H1 (cell line): ENCODE data around the gene IL1RL1. TPM values are rescaled to one million over a fixed set of nuclear protein-coding genes. Genes with fewer than 3 reads are reported as not detected.

Experiments
- CTCF ChIA-PET: fragments of 300-600 bp; sonication (Branson Sonifier 250); formaldehyde crosslinking; loops from one replicate; lab custom pipeline; 2021; ENCODE audit not compliant: partially characterized antibody; lab: Charles Lee
- POLR2A ChIA-PET: fragments of 300-600 bp; sonication (Branson Sonifier 250); formaldehyde crosslinking; loops from one replicate; lab custom pipeline; 2021; ENCODE audit warnings: inconsistent platforms; ENCODE audit not compliant: partially characterized antibody; lab: Charles Lee
- DNase-seq, 2 experiments: peaks; one replicate each; pipeline versions ENCODE4 v3.0.0 to v3.0.0-alpha.2; 2010 to 2022; ENCODE audit warnings: low spot score in 2 of 2, low read depth in 1 of 2, mixed read lengths in 1 of 2
- FAIRE-seq: peaks from 2 replicates; lab custom pipeline; 2011; peaks lifted over from hg19 to GRCh38; lab: Jason Lieb, UNC
- H2AFZ ChIP-seq: 2 replicates; pipeline ENCODE4 v1.8.1; 2012; ENCODE audit warnings: low read length, inconsistent platforms
- H2AK5ac ChIP-seq: 2 replicates; pipeline ENCODE4 v1.6.1; 2013; ENCODE audit warnings: low read depth, low read length
- H2BK120ac ChIP-seq: replicated peaks from 2 replicates; pipeline ENCODE3; 2013; ENCODE audit warnings: low read depth, low read length, inconsistent platforms
- H2BK12ac ChIP-seq: 2 replicates; pipeline ENCODE4 v1.6.1; 2013; ENCODE audit warnings: low read depth, low read length
- H2BK15ac ChIP-seq: 2 replicates; pipeline ENCODE4 v1.6.1; 2013; ENCODE audit warnings: low read length
- H2BK20ac ChIP-seq: 2 replicates; pipeline ENCODE4 v1.6.1; 2013; ENCODE audit warnings: low read length
- H2BK5ac ChIP-seq: 2 replicates; pipeline ENCODE4 v1.6.1; 2013; ENCODE audit warnings: low read depth, low read length
- H3K14ac ChIP-seq: 2 replicates; pipeline ENCODE4 v1.6.1; 2013; ENCODE audit warnings: inconsistent platforms; ENCODE audit not compliant: insufficient read length
- H3K18ac ChIP-seq: 2 replicates; pipeline ENCODE4 v1.6.1; 2013; ENCODE audit warnings: low read length; ENCODE audit errors: extremely low read depth
- H3K23ac ChIP-seq: 2 replicates; pipeline ENCODE4 v1.6.1; 2013; ENCODE audit warnings: inconsistent platforms; ENCODE audit not compliant: insufficient read length
- H3K23me2 ChIP-seq: 2 replicates; pipeline ENCODE4 v1.6.1; 2013; ENCODE audit warnings: low read depth, low read length
- H3K27ac ChIP-seq: 2 replicates; pipeline ENCODE4 v1.6.1; 2011; ENCODE audit warnings: low read depth, low read length, inconsistent platforms
- H3K27me3 ChIP-seq, 4 experiments: replicated peaks in 1 of 4; 1 replicate in 1 of 4; 2 replicates in 3 of 4; pipeline versions ENCODE4 v1.6.1 to v1.8.1; 2011 to 2013; ENCODE audit warnings: low read length in 3 of 4, mild to moderate bottlenecking in 3 of 4, inconsistent platforms in 2 of 4, mixed read lengths in 2 of 4, moderate library complexity in 1 of 4; ENCODE audit not compliant: control insufficient read depth in 3 of 4, insufficient read depth in 3 of 4; ENCODE audit errors: extremely low read depth in 1 of 4
- H3K36me3 ChIP-seq, 4 experiments: 2 replicates each; pipeline versions ENCODE4 v1.6.1 to v1.8.1; 2011 to 2013; ENCODE audit warnings: mild to moderate bottlenecking in 4 of 4, low read length in 3 of 4, moderate library complexity in 2 of 4, control low read depth in 1 of 4, inconsistent platforms in 1 of 4; ENCODE audit not compliant: insufficient read depth in 4 of 4, control insufficient read depth in 2 of 4
- H3K4ac ChIP-seq: replicated peaks from 2 replicates; pipeline ENCODE3; 2013; ENCODE audit warnings: low read length, low read depth, mixed read lengths, inconsistent platforms; ENCODE audit not compliant: insufficient read length
- H3K4me1 ChIP-seq, 4 experiments: replicated peaks in 1 of 4; 1 replicate in 1 of 4; 2 replicates in 3 of 4; pipeline versions ENCODE4 v1.6.1 to v1.8.1; 2011 to 2013; ENCODE audit warnings: low read length in 3 of 4, inconsistent platforms in 2 of 4, mixed read lengths in 1 of 4; ENCODE audit not compliant: insufficient read depth in 4 of 4, control insufficient read depth in 3 of 4
- H3K4me2 ChIP-seq, 2 experiments: 2 replicates each; pipeline versions ENCODE4 v1.6.1 to v1.8.1; 2011 to 2013; ENCODE audit warnings: low read depth in 2 of 2, low read length in 2 of 2, control low read depth in 1 of 2, inconsistent platforms in 1 of 2, mild to moderate bottlenecking in 1 of 2; ENCODE audit not compliant: insufficient read depth in 1 of 2
- H3K4me3 ChIP-seq, 4 experiments: fragments of 200-600, 300-600 bp in 1 of 4; sonication (generic), shearing (Covaris generic), sonication (Bioruptor Twin) in 1 of 4; 2 replicates each; pipeline versions ENCODE4 v1.5.1 to v1.8.1; 2011 to 2016; ENCODE audit warnings: low read length in 4 of 4, low read depth in 3 of 4, control low read depth in 2 of 4, inconsistent platforms in 2 of 4, mild to moderate bottlenecking in 2 of 4, mixed read lengths in 1 of 4, moderate library complexity in 1 of 4; ENCODE audit not compliant: insufficient read depth in 2 of 4; ENCODE audit errors: extremely low read depth in 1 of 4
- H3K56ac ChIP-seq: replicated peaks from 2 replicates; pipeline ENCODE3; 2013; ENCODE audit warnings: low read depth, mild to moderate bottlenecking, mixed read lengths, low read length, inconsistent platforms; ENCODE audit not compliant: insufficient read length
- H3K79me1 ChIP-seq: 2 replicates; pipeline ENCODE4 v1.6.1; 2013; ENCODE audit warnings: low read depth, low read length, control low read depth
- H3K79me2 ChIP-seq, 2 experiments: 2 replicates each; pipeline versions ENCODE4 v1.6.1 to v1.8.1; 2012 to 2013; ENCODE audit warnings: low read length in 2 of 2, mild to moderate bottlenecking in 2 of 2, inconsistent platforms in 1 of 2; ENCODE audit not compliant: insufficient read depth in 2 of 2, control insufficient read depth in 1 of 2
- H3K9ac ChIP-seq, 4 experiments: replicated peaks in 1 of 4; 1 replicate in 1 of 4; 2 replicates in 3 of 4; pipeline versions ENCODE4 v1.6.1 to v1.8.1; 2011 to 2013; ENCODE audit warnings: low read depth in 3 of 4, low read length in 3 of 4, control low read depth in 2 of 4, mild to moderate bottlenecking in 2 of 4, moderate library complexity in 2 of 4, inconsistent platforms in 1 of 4; ENCODE audit errors: extremely low read depth in 1 of 4
- H3K9me3 ChIP-seq, 2 experiments: 2 replicates each; pipeline versions ENCODE4 v1.6.1 to v1.8.1; 2012 to 2013; ENCODE audit warnings: mild to moderate bottlenecking in 2 of 2, moderate library complexity in 2 of 2, control low read depth in 1 of 2, inconsistent platforms in 1 of 2, low read depth in 1 of 2, low read length in 1 of 2, mixed read lengths in 1 of 2; ENCODE audit not compliant: insufficient read depth in 2 of 2
- H4K20me1 ChIP-seq, 2 experiments: replicated peaks in 1 of 2; 2 replicates each; pipeline versions ENCODE3 to v1.8.1; 2011 to 2013; ENCODE audit warnings: inconsistent platforms in 2 of 2, low read length in 2 of 2, mild to moderate bottlenecking in 1 of 2; ENCODE audit not compliant: insufficient read depth in 2 of 2, control insufficient read depth in 1 of 2
- H4K5ac ChIP-seq: 2 replicates; pipeline ENCODE4 v1.6.1; 2013; ENCODE audit warnings: low read length, low read depth, mixed read lengths, inconsistent platforms; ENCODE audit not compliant: insufficient read length
- H4K8ac ChIP-seq: 2 replicates; pipeline ENCODE4 v1.8.0; 2013; ENCODE audit warnings: mild to moderate bottlenecking, moderate library complexity, low read length, inconsistent platforms; ENCODE audit not compliant: insufficient read depth; ENCODE audit errors: extremely low read depth
- H4K91ac ChIP-seq: replicated peaks from 2 replicates; pipeline ENCODE3; 2013; ENCODE audit warnings: low read length, mixed read lengths, inconsistent platforms; ENCODE audit not compliant: insufficient read length
- SP1 ChIP-seq: IDR thresholded peaks from 2 replicates; pipeline ENCODE4 v1.6.1; 2011; ENCODE audit warnings: low read depth, low read length
- WGBS, 2 experiments: shearing (Covaris generic) in 1 of 2; methylation state at CpG; one replicate each; pipeline versions ENCODE4 v1.1.6 to v1.1.7; 2013 to 2015; ENCODE audit warnings: low lambda C conversion rate in 2 of 2, mixed read lengths in 2 of 2, inconsistent platforms in 1 of 2, low coverage in 1 of 2, missing lambda C conversion rate in 1 of 2; ENCODE audit not compliant: insufficient replicate concordance in 2 of 2, insufficient coverage in 1 of 2, insufficient read length in 1 of 2; ENCODE audit errors: extremely low coverage in 1 of 2, missing lambda C conversion rate in 1 of 2; 5-methylcytosine and 5-hydroxymethylcytosine counted together
- polyA plus RNA-seq, 7 experiments: library from polyadenylated mRNA; depleted of rRNA in 3 of 7; stranded (reverse) in 5 of 7; unstranded in 2 of 7; fragments of >200 nt in 5 of 7; fragments of 200-250 nt in 2 of 7; gene quantifications; 1 replicate in 5 of 7; 2 replicates in 1 of 7; 4 replicates in 1 of 7; pipeline versions ENCODE4 v1.2.1 to v1.2.3, GENCODE V29; 2011 to 2013; ENCODE audit warnings: missing spikeins in 2 of 7, mixed read lengths in 2 of 7
- total RNA-seq: library from RNA; stranded (reverse); fragmentation: NEBNext Ultra II Directional; extraction: Animal tissue kit (Norgen Biotek cat#: 25700); gene quantifications from 2 replicates; pipeline ENCODE4 v1.2.1, GENCODE V29; 2021
- TF ChIP-seq, protein P1 (sequence below), 3 experiments: IDR thresholded peaks; 1 replicate in 2 of 3; 2 replicates in 1 of 3; pipeline versions ENCODE4 v1.5.1 to v1.6.1; 2011; ENCODE audit warnings: low read length in 3 of 3, mild to moderate bottlenecking in 3 of 3, inconsistent platforms in 2 of 3, low read depth in 1 of 3, moderate library complexity in 1 of 3; ENCODE audit not compliant: insufficient read depth in 1 of 3; ENCODE audit errors: control extremely low read depth in 1 of 3

The IL1RL1 gene
- total and polyA plus RNA-seq, 2 of the 8 experiments (the other 6 are each of a cell fraction or from before 2014, with no cell fraction given): not detected

DNA sequence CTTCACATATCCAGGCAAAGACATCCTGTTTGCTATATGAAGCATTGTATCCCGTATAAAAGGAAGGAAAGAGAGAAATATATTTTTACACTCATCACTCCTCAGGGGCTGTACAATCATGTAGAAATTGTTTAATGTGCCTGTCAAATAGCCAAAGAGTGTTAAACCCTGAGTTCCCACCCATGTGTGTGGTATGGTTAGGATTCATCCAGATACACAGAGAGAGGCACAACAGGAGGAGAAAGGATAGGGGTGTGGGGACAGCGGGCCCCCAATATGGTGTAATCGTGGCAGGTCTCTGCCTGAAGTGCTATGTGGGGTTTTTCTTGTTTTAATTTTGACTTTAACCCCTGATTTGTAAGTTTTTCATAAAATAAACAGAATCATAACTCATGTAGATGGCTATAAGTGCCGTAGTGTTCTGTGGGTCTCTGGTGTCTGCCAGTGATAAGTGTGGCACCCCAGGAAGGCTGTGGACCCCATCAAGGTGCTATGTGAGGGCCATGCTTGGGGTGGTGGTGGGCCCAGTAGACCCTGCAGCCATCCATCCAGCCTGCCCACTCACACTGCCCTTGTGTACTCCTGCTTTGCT, 34.1 kb downstream of the IL1RL1 start:
- Histone ChIP-seq H2BK5ac (no peak overlapping the region), H3K4me1 (no peaks in the 10 kb centered on the region), H3K4me2 (no peak overlapping the region), H2AFZ (no peak overlapping the region), H3K36me3 (no peaks in the 10 kb centered on the region), H3K18ac (no peak overlapping the region), H3K23ac (no peak overlapping the region), H3K4ac (no peak overlapping the region), H2BK15ac (no peak overlapping the region), H3K14ac (no peak overlapping the region), H3K4me3 (no peak overlapping the region), H3K79me2 (no peaks in the 10 kb centered on the region), H3K9ac (no peak overlapping the region), H2AK5ac (no peak overlapping the region), H4K91ac (no peak overlapping the region), H2BK120ac (no peak overlapping the region)
- ChIA-PET POLR2A (no interaction called here), CTCF (interaction anchor here (2.0 kb wide), 1 partner anchor 10 kb away, joined by 4 read pairs; no protein-coding TSS in a partner anchor)
- DNase-seq: no peak
- TF ChIP-seq SP1: no peak
- TF ChIP-seq, protein P1, sequence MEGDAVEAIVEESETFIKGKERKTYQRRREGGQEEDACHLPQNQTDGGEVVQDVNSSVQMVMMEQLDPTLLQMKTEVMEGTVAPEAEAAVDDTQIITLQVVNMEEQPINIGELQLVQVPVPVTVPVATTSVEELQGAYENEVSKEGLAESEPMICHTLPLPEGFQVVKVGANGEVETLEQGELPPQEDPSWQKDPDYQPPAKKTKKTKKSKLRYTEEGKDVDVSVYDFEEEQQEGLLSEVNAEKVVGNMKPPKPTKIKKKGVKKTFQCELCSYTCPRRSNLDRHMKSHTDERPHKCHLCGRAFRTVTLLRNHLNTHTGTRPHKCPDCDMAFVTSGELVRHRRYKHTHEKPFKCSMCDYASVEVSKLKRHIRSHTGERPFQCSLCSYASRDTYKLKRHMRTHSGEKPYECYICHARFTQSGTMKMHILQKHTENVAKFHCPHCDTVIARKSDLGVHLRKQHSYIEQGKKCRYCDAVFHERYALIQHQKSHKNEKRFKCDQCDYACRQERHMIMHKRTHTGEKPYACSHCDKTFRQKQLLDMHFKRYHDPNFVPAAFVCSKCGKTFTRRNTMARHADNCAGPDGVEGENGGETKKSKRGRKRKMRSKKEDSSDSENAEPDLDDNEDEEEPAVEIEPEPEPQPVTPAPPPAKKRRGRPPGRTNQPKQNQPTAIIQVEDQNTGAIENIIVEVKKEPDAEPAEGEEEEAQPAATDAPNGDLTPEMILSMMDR (IDR thresholded peaks at IDR 0.05; ENCODE audit: control extremely low read depth in 1 of 3, insufficient read depth in 1 of 3, low read depth in 1 of 3, low read length in 3 of 3): no peak
- TF ChIP-seq, all 59 proteins: peak for 0
- Histone ChIP-seq H4K20me1 (no peaks in the 10 kb centered on the region), H3K23me2 (no peaks in the 10 kb centered on the region; the same call in 1 of the 2 replicates), H3K27ac (no peak overlapping the region), H3K56ac (no peak overlapping the region), H4K5ac (no peak overlapping the region), H3K79me1 (no peaks in the 10 kb centered on the region), H3K27me3 (no peaks in the 10 kb centered on the region), H4K8ac (no peak overlapping the region), H2BK20ac (no peak overlapping the region), H3K9me3 (no peaks in the 10 kb centered on the region), H2BK12ac (no peak overlapping the region)
- WGBS, 2 experiments: 96% methylated on average over 4 of the region's 4 CpGs; no CpG with 5 or more reads in 1 of the 2 experiments
- no peak for FAIRE-seq
